ENCODE results near the gene ZFX.
"Not testable (repeated sequence)": the region's sequence is repeated elsewhere in the genome, so short reads cannot be mapped to it uniquely, and the experiment has no call there.

DNA sequence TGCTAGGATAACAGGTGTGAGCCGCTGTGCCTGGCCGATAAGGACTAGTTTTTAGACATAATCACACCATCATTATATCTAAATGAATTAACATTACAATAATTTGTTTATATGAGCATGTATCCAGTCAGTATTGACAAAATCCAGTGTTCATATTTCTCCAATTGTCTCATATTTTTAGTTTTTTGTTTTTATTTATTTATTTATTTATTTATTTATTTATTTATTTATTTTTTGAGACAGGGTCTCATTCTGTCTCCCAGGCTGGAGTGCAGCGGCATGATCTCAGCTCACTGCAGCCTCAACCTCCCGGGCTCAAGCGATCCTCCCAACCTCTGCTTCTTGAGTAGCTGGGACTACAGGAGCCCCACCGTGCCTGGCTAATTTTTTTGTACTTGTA lies 5.5 kb upstream of the ZFX start:
- TF ChIP-seq, protein P1, sequence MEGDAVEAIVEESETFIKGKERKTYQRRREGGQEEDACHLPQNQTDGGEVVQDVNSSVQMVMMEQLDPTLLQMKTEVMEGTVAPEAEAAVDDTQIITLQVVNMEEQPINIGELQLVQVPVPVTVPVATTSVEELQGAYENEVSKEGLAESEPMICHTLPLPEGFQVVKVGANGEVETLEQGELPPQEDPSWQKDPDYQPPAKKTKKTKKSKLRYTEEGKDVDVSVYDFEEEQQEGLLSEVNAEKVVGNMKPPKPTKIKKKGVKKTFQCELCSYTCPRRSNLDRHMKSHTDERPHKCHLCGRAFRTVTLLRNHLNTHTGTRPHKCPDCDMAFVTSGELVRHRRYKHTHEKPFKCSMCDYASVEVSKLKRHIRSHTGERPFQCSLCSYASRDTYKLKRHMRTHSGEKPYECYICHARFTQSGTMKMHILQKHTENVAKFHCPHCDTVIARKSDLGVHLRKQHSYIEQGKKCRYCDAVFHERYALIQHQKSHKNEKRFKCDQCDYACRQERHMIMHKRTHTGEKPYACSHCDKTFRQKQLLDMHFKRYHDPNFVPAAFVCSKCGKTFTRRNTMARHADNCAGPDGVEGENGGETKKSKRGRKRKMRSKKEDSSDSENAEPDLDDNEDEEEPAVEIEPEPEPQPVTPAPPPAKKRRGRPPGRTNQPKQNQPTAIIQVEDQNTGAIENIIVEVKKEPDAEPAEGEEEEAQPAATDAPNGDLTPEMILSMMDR (conservative IDR thresholded peaks at IDR 0.05 in 1 of 2, IDR thresholded peaks at IDR 0.05 in 1 of 2; ENCODE audit: low read depth in 1 of 2, low read length in 2 of 2): not testable (repeated sequence)
- TF ChIP-seq EZH2 (IDR thresholded peaks at IDR 0.05; ENCODE audit: low read length, missing control alignments): not testable (repeated sequence)
